GM21737 (cell line): ENCODE measurements around the gene ZNF484.

Experiments
- ATAC-seq: cut with Tn5 transposase; IDR thresholded peaks from one replicate; pipeline ENCODE4 v1.9.1; 2021; ENCODE audit warnings: mild to moderate bottlenecking, moderate library complexity; ENCODE audit not compliant: unreplicated experiment

ZNF484 gene

GRCh38 chr9:92795598-92796336 lies 82.1 kb downstream of the ZNF484 start:
- ATAC-seq = no peak
